Measurements from ENCODE around the gene MRGPRG. TPM values are rescaled to one million over a fixed set of nuclear protein-coding genes. Genes with fewer than 3 reads are reported as not detected.

Gene MRGPRG
- total RNA-seq, 4 donors from 2014 or later: not detected

DNA sequence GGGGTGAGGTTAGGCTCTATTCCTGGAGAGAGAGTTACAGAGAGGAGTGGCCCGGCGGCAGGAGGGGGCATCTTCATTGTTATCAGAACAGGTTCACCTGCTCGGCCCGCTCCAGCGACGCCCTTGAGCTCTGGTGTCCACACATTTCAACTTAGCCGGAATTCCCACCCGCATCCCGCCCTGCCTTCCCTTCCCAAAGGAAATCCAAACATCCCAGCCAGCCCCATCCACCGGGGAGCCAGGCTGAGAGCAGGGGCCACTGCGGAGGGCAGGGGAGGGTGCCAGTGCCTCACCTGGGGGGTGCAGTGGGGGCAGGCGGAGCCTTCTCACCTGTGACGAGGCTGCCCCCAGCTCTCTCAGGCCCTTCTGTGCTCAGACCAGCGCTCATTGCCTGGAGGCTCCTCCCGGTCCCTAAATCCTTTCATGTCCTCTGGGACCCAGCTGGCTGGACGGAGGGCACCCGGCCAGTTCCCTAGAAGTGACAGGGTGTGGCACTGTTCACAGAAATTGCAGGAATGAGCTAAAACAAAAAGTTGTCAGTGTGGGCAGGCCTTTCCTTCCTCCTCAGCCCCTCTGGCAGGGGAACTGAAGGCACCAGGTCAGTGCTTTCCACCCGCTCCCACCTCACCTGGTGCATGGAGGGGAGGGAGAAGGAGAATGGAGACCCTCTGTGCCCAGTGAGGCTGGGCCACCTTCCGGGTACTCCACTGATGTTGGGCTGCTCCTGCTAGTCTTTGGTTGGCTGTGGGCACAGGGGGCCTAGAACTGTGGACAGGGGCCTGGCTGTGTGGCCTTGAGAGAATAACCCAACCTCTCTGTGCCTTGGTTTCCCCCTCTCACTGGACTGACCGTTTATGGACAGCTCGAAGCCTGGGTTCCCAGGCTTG is 2.2 kb upstream of the MRGPRG start:
- Histone ChIP-seq H3K9me3 (no peaks in the 10 kb centered on the region), H3K4me1 (peaks cover 0 to 14% (median 0%) of the 10 kb centered on the region in 3 donors), H3K36me3 (no peaks in the 10 kb centered on the region), H3K27ac (no peak overlapping the region), H3K4me3 (no peak overlapping the region), H3K27me3 (peaks cover 0 to 98% (median 3%) of the 10 kb centered on the region in 4 donors)
- no peak for DNase-seq
- intact Hi-C loops (cut with DNase I): no loop called here
- TF ChIP-seq POLR2A (IDR thresholded peaks at IDR 0.05): no peak
- TF ChIP-seq, protein P1, sequence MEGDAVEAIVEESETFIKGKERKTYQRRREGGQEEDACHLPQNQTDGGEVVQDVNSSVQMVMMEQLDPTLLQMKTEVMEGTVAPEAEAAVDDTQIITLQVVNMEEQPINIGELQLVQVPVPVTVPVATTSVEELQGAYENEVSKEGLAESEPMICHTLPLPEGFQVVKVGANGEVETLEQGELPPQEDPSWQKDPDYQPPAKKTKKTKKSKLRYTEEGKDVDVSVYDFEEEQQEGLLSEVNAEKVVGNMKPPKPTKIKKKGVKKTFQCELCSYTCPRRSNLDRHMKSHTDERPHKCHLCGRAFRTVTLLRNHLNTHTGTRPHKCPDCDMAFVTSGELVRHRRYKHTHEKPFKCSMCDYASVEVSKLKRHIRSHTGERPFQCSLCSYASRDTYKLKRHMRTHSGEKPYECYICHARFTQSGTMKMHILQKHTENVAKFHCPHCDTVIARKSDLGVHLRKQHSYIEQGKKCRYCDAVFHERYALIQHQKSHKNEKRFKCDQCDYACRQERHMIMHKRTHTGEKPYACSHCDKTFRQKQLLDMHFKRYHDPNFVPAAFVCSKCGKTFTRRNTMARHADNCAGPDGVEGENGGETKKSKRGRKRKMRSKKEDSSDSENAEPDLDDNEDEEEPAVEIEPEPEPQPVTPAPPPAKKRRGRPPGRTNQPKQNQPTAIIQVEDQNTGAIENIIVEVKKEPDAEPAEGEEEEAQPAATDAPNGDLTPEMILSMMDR (IDR thresholded peaks at IDR 0.05): no peak
- 46 to 72% methylated on average over 6 to 15 of the region's 21 CpGs for WGBS, 2 donors

DNA sequence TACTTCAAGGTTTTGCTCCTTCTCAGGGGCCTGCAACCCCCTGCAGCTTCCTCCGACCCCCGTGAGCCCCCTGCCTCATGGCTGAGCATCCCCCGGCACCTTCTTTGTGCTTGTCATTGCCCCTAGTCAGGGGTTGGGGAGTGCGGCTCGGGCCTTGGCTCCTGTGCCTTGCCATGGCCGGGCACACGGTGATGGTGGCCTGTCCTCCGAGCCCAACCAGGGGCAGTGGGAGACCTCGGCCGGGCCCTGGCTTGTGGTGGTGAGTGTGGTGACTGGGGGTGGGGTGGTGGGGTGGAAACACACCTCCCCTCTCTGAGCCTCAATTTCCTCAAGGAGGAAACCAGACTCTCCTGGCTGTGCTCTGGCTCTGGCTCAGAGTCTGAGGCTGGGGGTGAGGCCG is 1.5 kb upstream of the MRGPRG start:
- H3K27ac ChIP-seq: no peak overlapping the region
- DNase-seq: no peak
- intact Hi-C loops (cut with DNase I): no loop called here
- WGBS, 2 donors: 20% methylated on average over 1 of the region's 11 CpGs; no CpG with 5 or more reads in 1 of the 2 donors
- H3K36me3 ChIP-seq: no peaks in the 10 kb centered on the region
- TF ChIP-seq POLR2A (IDR thresholded peaks at IDR 0.05): no peak
- TF ChIP-seq, protein P1 (IDR thresholded peaks at IDR 0.05): no peak
- H3K9me3 ChIP-seq: no peaks in the 10 kb centered on the region
- H3K4me3 ChIP-seq: no peak overlapping the region
- peaks cover 0 to 98% (median 3%) of the 10 kb centered on the region in 4 donors for H3K27me3 ChIP-seq
- H3K4me1 ChIP-seq: peaks cover 0 to 14% (median 0%) of the 10 kb centered on the region in 3 donors

DNA sequence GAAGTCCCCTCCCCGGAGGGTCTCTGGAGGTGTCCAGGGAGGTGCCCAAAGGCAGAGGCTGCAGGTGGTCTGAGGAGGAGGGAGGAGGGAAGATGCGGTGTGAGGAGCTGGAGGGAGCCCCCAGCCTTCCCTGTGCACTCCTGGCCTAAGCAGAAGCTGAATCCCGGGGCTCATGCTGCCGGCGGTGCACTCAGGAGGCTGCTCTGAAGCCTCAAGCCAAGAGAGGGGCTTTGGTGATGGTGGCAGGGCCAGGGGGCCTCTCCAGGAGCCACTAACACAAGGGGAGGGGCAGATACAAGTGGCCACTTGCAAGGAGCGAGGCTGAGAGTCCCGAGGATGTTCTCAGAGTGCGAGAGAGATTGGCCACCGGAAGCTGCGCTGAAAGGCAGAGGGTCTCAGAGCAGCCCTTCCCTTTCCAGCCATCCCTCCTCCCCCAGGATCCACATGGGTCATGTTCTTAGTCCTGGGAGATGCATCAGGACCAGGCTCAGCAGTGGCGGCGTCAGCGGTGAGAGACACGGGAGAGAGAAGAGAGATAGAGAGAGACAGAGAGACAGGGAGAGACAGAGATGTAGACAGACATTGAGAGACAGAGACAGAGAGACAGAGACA is 774 bp upstream of the MRGPRG start:
- no peak for DNase-seq
- peaks cover 0 to 94% (median 3%) of the 10 kb centered on the region in 4 donors for H3K27me3 ChIP-seq
- intact Hi-C loops (cut with DNase I): no loop called here

DNA sequence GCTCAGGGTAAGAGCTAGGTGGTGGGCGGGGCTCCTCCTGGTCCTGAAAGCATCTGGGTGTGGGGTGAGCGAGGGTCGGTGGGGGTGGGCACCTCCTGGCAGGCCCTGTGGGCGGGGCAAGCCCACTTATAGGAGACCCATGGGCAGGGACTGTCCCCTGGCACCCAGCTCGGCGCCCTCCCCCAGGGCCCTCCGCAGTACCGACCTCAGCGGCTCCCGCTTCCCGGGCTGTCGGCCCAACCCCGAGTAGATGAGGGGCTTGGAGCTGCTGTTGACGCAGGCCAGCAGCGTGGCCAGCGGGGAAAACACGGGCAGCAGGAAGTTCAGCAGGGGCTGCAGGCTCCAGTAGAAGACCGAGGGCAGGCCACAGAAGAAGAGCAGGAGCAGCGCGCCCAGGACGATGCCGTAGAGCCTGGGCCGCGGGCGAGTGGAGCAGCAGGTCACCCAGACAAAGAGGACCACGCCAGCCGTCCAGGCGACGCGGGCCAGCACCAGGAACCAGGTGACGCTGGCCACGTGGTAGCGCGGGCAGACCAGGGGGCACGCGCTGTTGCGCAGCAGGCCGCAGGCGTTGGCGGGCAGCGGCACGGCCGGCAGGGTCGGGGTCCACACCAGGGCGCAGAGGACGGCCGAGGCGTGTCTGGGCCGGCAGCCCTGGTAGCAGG is 663 bp downstream of the MRGPRG start:
- H3K27ac ChIP-seq: no peak overlapping the region
- H3K4me1 ChIP-seq: peaks cover 0 to 14% (median 0%) of the 10 kb centered on the region in 3 donors
- peaks cover 0 to 86% (median 3%) of the 10 kb centered on the region in 4 donors for H3K27me3 ChIP-seq
- intact Hi-C loops (cut with DNase I): no loop called here
- no peak for DNase-seq
- H3K36me3 ChIP-seq: no peaks in the 10 kb centered on the region
- no peak overlapping the region for H3K4me3 ChIP-seq
- no peak for TF ChIP-seq POLR2A (IDR thresholded peaks at IDR 0.05)
- TF ChIP-seq, protein P1 (IDR thresholded peaks at IDR 0.05): no peak
- no peaks in the 10 kb centered on the region for H3K9me3 ChIP-seq
- WGBS, 2 donors: 85 to 88% methylated on average over 15 to 19 of the region's 49 CpGs

More for the DNA sequence above, 774 bp upstream of the MRGPRG start:
- H3K4me3 ChIP-seq: no peak overlapping the region
- TF ChIP-seq POLR2A (IDR thresholded peaks at IDR 0.05): no peak
- TF ChIP-seq, protein P1 (IDR thresholded peaks at IDR 0.05): no peak
- H3K4me1 ChIP-seq: peaks cover 0 to 14% (median 0%) of the 10 kb centered on the region in 3 donors
- no peaks in the 10 kb centered on the region for H3K9me3 ChIP-seq
- whole genome bisulfite sequencing, 2 donors: 61 to 76% methylated on average over 4 to 14 of the region's 14 CpGs
- H3K27ac ChIP-seq: no peak overlapping the region
- no peaks in the 10 kb centered on the region for H3K36me3 ChIP-seq
